Activated T-helper 1 cell treated with anti-CD3 and anti-CD28 coated beads, Interleukin-12 subunit alpha, Interleukin-12 subunit beta, Interleukin-2, Interleukin-4 antibody, amounts not matched to agents 30 ng/mL and 10 ng/mL and 1 ng/mL, durations not matched to agents 14 hours and 24 hours and 36 hours (primary cell): Measurements from ENCODE around the gene PLD2. TPM values are rescaled to one million over a fixed set of nuclear protein-coding genes. Genes with fewer than 3 reads are reported as not detected.
"Not testable (repeated sequence)": the region's sequence is repeated elsewhere in the genome, so short reads cannot be mapped to it uniquely, and the experiment has no call there.

Experiments used
- DNase-seq: peaks from one replicate; pipeline ENCODE4 v3.0.0; 2021; ENCODE audit warnings: low spot score
- H3K27ac Mint-ChIP-seq: one replicate; pipeline ENCODE4 v1.8.0; 2021; ENCODE audit warnings: mild to moderate bottlenecking, mixed read lengths
- H3K27me3 Mint-ChIP-seq: one replicate; pipeline ENCODE4 v1.8.0; 2022; ENCODE audit warnings: mild to moderate bottlenecking, moderate library complexity, mixed read lengths; ENCODE audit not compliant: insufficient read depth
- H3K36me3 Mint-ChIP-seq: one replicate; pipeline ENCODE4 v1.8.0; 2021; ENCODE audit warnings: low read depth, mixed read lengths
- H3K4me1 Mint-ChIP-seq: one replicate; pipeline ENCODE4 v1.8.0; 2021; ENCODE audit warnings: low read depth, mixed read lengths
- H3K4me3 Mint-ChIP-seq: one replicate; pipeline ENCODE4 v1.8.0; 2021; ENCODE audit warnings: mild to moderate bottlenecking, moderate library complexity, mixed read lengths
- H3K9me3 Mint-ChIP-seq: one replicate; pipeline ENCODE4 v1.8.0; 2021; ENCODE audit warnings: mixed read lengths
- intact Hi-C: fragments of 100-400 bp; cut with micrococcal nuclease; formaldehyde crosslinking; loops from one replicate; pipeline ENCODE4 v1.15.1; 2024
- total RNA-seq: library from RNA; stranded (reverse); gene quantifications from 2 replicates; pipeline ENCODE4 v1.2.3, GENCODE V29; 2022

Gene PLD2
- total RNA-seq, 1 donor from 2014 or later = 22.2 TPM

DNA sequence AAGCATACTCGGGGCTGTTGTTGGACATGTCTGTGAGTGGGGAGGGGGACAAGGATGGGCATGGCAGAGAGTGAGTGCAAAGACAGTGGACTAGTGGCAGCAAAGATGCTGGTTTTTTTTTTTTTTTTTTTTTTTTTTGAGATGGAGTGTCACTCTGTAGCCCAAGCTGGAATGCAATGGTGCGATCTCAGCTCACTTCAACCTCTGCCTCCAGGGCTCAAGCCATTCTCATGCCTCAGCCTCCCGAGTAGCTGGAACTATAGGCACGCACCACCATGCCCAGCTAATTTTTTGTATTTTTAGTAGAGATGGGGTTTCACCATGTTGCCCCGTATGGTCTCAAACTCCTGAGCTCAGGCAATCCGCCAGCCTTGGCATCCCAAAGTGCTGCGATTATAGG, 50.4 kb downstream of the PLD2 start:
- H3K27ac Mint-ChIP-seq, intact Hi-C loops, H3K4me3 Mint-ChIP-seq, DNase-seq, H3K9me3 Mint-ChIP-seq, H3K27me3 Mint-ChIP-seq: not testable (repeated sequence)
- peaks cover 20% of the 10 kb centered on the region for H3K36me3 Mint-ChIP-seq
- H3K4me1 Mint-ChIP-seq = peaks cover 26% of the 10 kb centered on the region

DNA sequence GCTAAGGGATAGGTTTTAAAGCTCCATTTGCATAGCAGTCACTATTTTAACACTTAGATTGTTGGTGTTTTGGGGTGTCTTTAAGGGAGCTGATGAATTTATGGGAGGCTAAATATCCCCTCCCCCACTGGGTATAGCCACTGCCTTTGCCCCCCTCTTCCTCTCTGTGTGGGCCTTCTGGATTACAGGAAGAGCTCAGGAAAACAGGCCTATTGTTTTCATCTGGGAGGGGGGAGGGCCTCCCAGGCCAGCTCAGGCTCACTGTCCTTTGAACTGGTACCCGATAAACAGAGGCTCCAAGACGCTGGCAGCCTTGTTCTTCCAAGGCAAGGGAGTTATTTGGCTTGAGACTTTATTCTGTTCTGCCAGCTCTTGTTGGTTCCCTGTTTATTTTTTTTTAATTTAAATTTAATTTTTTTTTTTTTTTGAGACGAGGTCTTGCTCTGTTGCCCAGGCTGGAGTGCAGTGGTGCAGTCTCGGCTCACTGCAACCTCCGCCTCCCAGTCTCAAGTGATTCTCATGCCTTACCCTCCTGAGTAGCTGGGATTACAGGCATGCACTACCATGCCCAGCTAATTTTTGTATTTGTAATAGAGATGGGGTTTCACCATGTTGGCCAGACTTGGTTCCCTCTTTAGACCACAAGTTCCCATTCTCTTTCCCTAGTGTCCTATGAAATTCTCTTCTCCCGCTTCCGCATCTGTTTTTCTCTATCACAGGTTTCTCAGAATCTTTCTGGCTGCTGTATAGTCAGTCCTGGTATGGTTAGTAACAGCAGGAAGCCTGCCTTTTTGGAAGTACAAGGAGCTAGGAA, 51.3 kb downstream of the PLD2 start:
- Mint-ChIP-seq H3K4me3 (no peak overlapping the region), H3K9me3 (no peaks in the 10 kb centered on the region), H3K27me3 (no peaks in the 10 kb centered on the region), H3K36me3 (peaks cover 20% of the 10 kb centered on the region), H3K27ac (no peak overlapping the region), H3K4me1 (peaks cover 24% of the 10 kb centered on the region)
- intact Hi-C loops = no loop called here
- no peak for DNase-seq

DNA sequence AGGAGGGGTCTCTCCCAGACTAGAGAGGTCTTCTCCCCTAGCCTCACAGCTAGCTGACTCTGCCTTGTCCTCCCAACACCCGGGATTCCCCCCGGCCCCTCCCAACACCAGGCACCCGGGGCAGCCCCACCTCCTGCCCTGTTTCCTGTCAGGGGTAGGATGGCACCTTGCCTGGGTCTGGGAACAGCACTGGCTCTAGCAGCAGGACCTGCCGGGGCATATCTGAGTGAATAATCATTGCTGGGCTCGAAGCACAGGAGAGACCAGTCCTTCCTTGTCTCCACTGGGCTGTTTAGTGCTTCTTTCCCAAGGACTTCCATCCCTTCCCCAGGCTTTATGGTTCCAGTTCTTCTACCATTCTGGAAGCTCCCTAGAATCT, 51.9 kb downstream of the PLD2 start:
- Mint-ChIP-seq H3K27me3 (no peaks in the 10 kb centered on the region), H3K9me3 (no peaks in the 10 kb centered on the region), H3K27ac (no peak overlapping the region), H3K4me3 (no peak overlapping the region), H3K4me1 (peaks cover 24% of the 10 kb centered on the region), H3K36me3 (peaks cover 20% of the 10 kb centered on the region)
- no peak for DNase-seq
- intact Hi-C loops = no loop called here

DNA sequence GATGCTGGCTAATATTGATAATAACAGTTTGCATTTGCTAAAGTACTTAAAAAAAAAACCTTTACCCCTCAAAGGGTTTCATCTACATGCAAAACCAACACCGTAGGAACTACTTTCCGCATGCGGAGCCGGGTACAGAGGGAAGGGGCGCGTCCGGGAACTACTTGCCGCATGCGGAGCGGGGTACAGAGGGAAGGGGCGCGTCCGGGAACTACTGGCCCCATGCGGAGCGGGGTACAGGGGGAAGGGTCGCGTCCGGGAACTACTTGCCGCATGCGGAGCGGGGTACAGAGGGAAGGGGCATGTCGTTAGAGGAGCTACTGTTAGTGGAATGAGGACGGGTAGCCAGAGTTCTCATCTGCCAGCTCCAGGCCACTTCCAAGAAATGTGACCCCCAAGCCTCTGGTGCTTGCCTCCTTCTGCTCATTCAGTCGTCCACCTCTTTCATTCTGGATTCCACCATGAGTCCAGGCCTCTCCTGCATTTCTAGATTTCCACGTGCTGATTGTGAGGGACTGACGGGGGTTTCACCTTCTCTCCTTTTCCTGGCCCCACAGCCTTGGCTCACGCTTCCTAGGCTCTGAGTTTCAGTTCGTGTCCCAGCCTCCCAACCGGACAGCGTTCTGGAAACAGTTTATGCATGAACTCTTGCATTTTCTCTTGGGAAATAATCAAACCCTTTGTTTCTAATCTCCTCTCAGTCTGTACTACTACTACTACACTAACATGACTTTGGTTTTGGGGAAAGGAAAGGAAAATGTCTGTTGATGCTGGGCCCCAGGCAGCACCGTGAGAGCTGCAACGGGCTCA, 53.1 kb downstream of the PLD2 start:
- Mint-ChIP-seq H3K4me1 (peaks cover 16% of the 10 kb centered on the region), H3K27ac (no peak overlapping the region), H3K9me3 (no peaks in the 10 kb centered on the region), H3K27me3 (no peaks in the 10 kb centered on the region), H3K4me3 (no peak overlapping the region), H3K36me3 (peaks cover 19% of the 10 kb centered on the region)
- intact Hi-C loops = no loop called here
- no peak for DNase-seq

DNA sequence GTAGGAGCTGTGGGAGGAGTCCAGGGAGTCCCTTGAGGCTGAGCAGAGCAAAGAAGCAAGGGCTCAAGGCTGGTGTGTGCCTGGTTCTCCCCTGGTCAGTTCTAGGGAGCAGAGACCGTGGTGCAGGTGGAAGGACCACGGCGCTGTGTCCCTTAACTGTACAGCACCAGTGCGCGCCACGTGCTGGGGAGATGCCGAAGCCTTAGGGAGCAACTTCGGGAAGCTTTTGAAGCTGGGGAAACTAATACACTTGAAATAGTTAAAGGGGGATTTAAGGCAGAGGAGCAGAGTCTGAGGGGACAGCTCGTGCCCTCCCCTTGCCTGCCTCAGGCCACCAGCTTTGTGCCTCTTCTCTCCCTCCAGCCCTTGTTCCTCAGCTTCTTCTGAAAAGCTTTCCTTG, 53.7 kb downstream of the PLD2 start:
- H3K36me3 Mint-ChIP-seq = peaks cover 19% of the 10 kb centered on the region
- no peaks in the 10 kb centered on the region for H3K27me3 Mint-ChIP-seq
- H3K9me3 Mint-ChIP-seq = no peaks in the 10 kb centered on the region

DNA sequence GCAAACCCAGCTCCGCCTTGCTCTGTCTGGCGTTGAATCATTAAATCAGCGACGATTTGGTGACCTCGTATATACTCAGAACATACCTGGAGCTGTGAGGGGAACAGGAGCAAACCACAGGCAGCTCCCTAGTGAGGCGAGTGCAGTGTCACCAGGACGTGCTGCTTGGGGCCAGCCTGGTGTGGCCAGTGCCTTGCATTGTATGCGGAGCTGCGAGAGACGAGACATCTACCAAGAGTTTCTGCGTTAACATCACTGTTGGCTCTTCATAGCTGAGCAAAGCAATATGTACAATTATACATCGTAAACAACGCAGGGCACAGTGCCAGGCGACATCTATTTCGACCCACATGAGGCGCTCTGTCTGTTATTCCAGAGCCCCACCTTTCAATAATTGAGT, 54.1 kb downstream of the PLD2 start:
- intact Hi-C loops = no loop called here
- no peaks in the 10 kb centered on the region for H3K9me3 Mint-ChIP-seq
- H3K27ac Mint-ChIP-seq = no peak overlapping the region
- DNase-seq = no peak
- H3K4me3 Mint-ChIP-seq = no peak overlapping the region
- H3K27me3 Mint-ChIP-seq = no peaks in the 10 kb centered on the region
- H3K4me1 Mint-ChIP-seq = peaks cover 16% of the 10 kb centered on the region
- H3K36me3 Mint-ChIP-seq = peaks cover 17% of the 10 kb centered on the region

More for the DNA sequence above, 53.7 kb downstream of the PLD2 start:
- intact Hi-C loops = no loop called here
- DNase-seq = no peak
- Mint-ChIP-seq H3K4me3 (no peak overlapping the region), H3K27ac (no peak overlapping the region), H3K4me1 (peaks cover 16% of the 10 kb centered on the region)

DNA sequence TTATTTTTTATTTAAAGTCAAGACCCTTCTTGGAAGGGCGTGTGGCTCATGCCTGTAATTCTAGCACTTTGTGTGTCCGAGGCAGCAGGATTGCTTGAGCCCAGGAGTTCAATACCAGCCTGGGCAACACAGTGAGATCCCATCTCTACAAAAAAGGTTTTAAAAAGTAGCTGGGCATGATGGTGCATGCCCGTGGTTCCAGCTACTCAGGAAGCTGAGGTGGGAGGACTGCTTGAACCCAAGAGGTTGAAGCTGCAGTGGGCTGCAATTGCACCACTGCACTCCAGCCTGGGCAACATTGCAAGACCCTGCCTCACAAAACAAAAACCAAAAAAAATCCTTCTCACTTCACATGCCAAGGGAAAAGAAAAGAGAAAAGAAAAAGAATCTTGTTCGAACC, 55.8 kb downstream of the PLD2 start:
- Mint-ChIP-seq H3K9me3 (no peaks in the 10 kb centered on the region), H3K4me3 (no peak overlapping the region), H3K36me3 (peaks cover 8% of the 10 kb centered on the region), H3K4me1 (peaks cover 13% of the 10 kb centered on the region), H3K27me3 (no peaks in the 10 kb centered on the region), H3K27ac (no peak overlapping the region)
- intact Hi-C loops = no loop called here
- no peak for DNase-seq

DNA sequence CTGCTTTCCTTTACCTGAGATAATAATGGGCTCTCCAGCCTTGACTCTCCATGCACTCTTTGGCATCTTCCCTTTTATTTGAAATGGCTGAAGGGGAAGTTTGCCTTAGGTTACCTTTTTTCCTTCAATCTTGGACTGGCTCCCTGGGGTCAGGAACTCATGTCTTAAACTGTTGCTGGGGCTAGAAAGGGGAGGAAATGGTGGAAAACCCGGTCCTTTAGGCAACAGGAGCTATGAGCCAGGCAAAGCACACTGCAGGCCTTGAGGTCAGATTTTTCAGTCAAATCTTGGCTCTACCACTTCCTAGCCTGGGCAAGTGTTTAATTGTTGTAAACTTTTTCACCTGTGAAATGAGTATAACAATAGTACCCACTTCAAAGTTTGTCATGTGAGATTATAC, 56.4 kb downstream of the PLD2 start:
- H3K27ac Mint-ChIP-seq = no peak overlapping the region
- no peak for DNase-seq
- no peaks in the 10 kb centered on the region for H3K9me3 Mint-ChIP-seq
- no peaks in the 10 kb centered on the region for H3K27me3 Mint-ChIP-seq
- intact Hi-C loops = no loop called here
- no peak overlapping the region for H3K4me3 Mint-ChIP-seq
- H3K4me1 Mint-ChIP-seq = peaks cover 10% of the 10 kb centered on the region
- H3K36me3 Mint-ChIP-seq = peaks cover 6% of the 10 kb centered on the region

DNA sequence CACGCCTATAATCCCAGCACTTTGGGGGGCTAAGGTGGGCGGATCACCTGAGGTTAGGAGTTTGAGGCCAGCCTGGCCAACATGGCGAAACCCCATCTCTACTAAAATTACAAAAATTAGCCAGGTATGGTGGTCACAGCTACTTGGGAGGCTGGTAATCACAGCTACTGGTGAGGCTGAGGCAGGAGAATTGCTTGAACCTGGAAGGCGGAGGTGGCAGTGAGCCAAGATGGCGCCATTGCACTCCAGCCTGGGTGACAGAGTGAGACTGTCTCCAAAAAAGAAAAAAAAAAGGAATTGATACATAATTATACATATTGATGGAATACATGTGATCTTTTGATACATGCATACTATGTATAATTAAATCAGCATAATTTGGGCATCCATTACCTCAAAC, 60.6 kb downstream of the PLD2 start:
- not testable (repeated sequence) for H3K4me3 Mint-ChIP-seq, H3K27me3 Mint-ChIP-seq, H3K36me3 Mint-ChIP-seq

DNA sequence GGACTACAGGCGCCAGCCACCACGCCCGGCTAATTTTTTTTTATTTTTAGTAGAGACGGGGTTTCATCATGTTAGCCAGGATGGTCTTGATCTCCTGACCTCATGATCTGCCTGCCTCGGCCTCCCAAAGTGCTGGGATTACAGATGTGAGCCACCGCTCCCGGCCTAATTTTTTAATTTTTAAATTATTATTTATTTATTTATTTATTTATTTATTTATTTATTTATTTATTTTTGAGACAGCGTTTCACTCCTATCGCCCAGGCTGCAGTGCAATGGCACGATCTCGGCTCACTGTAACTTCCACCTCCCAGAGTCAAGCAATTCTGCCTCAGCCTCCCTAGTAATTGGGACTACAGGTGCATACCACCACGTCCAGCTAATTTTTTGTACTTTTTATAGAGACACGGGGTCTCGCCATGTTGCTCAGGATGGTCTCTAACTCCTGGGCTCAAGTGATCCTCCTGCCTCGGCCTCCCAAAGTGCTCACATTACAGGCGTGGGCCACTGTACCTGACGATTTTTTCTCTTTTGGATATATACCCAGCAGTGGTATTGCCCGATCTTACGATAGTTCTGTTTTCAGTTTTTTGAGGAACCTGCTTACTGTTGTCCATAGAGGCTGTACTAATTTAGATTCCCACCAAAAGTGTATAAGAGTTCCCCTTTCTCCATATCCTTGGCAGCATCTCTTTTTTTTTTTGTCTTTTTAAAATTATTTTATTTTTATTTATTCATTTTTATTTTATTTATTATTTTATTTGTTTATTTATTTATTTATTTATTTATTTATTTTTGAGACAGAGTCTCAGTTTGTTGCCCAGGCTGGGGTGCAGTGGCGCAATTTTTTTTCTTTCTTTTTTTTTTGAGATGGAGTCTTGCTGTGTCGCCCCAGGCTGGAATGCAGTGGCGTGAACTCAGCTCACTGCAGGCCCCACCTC, 62.4 kb downstream of the PLD2 start:
- H3K4me1 Mint-ChIP-seq, H3K27me3 Mint-ChIP-seq, intact Hi-C loops: not testable (repeated sequence)

More for the DNA sequence above, 60.6 kb downstream of the PLD2 start:
- intact Hi-C loops, DNase-seq, H3K9me3 Mint-ChIP-seq, H3K4me1 Mint-ChIP-seq, H3K27ac Mint-ChIP-seq: not testable (repeated sequence)

DNA sequence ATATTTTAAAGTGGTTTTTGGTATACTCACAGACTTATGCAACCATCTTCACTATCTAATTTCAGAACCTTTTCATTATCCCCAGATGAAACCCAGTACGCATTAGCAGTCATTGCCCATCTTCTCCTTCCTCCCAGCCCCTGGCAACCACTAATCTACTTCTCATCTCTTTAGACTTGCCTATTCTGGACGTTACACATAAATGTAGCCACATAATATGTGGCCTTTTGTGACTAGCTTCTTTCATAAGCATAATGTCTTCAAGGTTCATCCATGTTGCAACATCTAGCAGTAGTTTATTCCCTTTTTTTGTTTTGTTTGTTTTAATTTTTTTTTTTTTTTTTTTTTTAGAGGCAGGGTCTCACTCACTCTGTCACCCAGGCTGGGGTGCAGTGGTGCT, 63.9 kb downstream of the PLD2 start:
- no peak for DNase-seq
- H3K4me1 Mint-ChIP-seq = peaks cover 4% of the 10 kb centered on the region
- H3K4me3 Mint-ChIP-seq = no peak overlapping the region
- peaks cover 8% of the 10 kb centered on the region for H3K36me3 Mint-ChIP-seq
- no peak overlapping the region for H3K27ac Mint-ChIP-seq
- no peaks in the 10 kb centered on the region for H3K27me3 Mint-ChIP-seq
- H3K9me3 Mint-ChIP-seq = no peaks in the 10 kb centered on the region
- intact Hi-C loops = no loop called here

More for the DNA sequence above, 62.4 kb downstream of the PLD2 start:
- H3K27ac Mint-ChIP-seq, DNase-seq, H3K9me3 Mint-ChIP-seq, H3K4me3 Mint-ChIP-seq: not testable (repeated sequence)
- H3K36me3 Mint-ChIP-seq = peaks cover 11% of the 10 kb centered on the region

DNA sequence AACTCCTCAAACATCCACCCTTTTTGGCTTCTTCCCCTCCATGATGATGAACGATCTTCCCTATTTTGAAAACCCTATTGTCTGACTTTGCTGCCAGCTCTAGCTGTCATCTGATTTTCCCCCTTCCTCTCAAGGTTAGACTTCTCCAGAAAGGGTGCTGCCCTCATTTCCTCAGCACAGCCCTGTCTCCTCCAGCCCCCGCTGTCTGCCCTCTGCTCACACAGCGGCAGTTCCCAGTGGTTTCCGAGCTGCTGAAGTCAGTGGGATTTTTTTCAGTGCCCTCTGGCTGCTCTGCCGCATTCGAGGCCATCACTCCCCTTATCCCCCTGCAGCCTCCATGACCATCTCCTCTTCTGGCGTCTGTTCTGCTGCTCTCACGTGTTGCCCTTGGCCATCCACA, 65.8 kb downstream of the PLD2 start:
- no peak for DNase-seq
- H3K4me1 Mint-ChIP-seq = peaks cover 4% of the 10 kb centered on the region
- H3K9me3 Mint-ChIP-seq = no peaks in the 10 kb centered on the region
- no peak overlapping the region for H3K4me3 Mint-ChIP-seq
- intact Hi-C loops = no loop called here
- H3K36me3 Mint-ChIP-seq = peaks cover 10% of the 10 kb centered on the region
- no peak overlapping the region for H3K27ac Mint-ChIP-seq
- no peaks in the 10 kb centered on the region for H3K27me3 Mint-ChIP-seq
